ENCODE data around the gene HBQ1.

GRCh38 chr16:175011-175949 lies 5.0 kb upstream of the HBQ1 start:
- TF ChIP-seq, protein P1, sequence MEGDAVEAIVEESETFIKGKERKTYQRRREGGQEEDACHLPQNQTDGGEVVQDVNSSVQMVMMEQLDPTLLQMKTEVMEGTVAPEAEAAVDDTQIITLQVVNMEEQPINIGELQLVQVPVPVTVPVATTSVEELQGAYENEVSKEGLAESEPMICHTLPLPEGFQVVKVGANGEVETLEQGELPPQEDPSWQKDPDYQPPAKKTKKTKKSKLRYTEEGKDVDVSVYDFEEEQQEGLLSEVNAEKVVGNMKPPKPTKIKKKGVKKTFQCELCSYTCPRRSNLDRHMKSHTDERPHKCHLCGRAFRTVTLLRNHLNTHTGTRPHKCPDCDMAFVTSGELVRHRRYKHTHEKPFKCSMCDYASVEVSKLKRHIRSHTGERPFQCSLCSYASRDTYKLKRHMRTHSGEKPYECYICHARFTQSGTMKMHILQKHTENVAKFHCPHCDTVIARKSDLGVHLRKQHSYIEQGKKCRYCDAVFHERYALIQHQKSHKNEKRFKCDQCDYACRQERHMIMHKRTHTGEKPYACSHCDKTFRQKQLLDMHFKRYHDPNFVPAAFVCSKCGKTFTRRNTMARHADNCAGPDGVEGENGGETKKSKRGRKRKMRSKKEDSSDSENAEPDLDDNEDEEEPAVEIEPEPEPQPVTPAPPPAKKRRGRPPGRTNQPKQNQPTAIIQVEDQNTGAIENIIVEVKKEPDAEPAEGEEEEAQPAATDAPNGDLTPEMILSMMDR (IDR thresholded peaks at IDR 0.05): no peak
- TF ChIP-seq POLR2A (IDR thresholded peaks at IDR 0.05) (no peak), POLR2AphosphoS5 (IDR thresholded peaks at IDR 0.05) (no peak)

All from prostate gland (tissue), 2 donors.